Prostate gland (tissue), 2 donors: ENCODE results near the gene LONP2. TPM values are rescaled to one million over a fixed set of nuclear protein-coding genes. Genes with fewer than 3 reads are reported as not detected.

ENCODE experiments used
- DNase-seq: peaks from one replicate; pipeline ENCODE4 v3.0.0-alpha.2; 2019; ENCODE audit warnings: low spot score
- H3K27ac ChIP-seq, 2 donors: fragments of 200-600 bp; sonication (generic); 2 replicates each; pipeline ENCODE4 v1.5.1; 2017 to 2019
- H3K27me3 ChIP-seq: fragments of 200-600 bp; sonication (generic); replicated peaks from 2 replicates; pipeline ENCODE4 v1.5.1; 2019; ENCODE audit not compliant: insufficient read depth
- H3K36me3 ChIP-seq, 2 donors: fragments of 200-600 bp; sonication (generic); 1 replicate in 1 of 2; 2 replicates in 1 of 2; pipeline versions ENCODE4 v1.5.1 to v1.8.1; 2017 to 2019
- H3K4me1 ChIP-seq: fragments of 200-600 bp; sonication (generic); replicated peaks from 2 replicates; pipeline ENCODE4 v1.5.1; 2019
- H3K4me3 ChIP-seq, 2 donors: fragments of 200-600 bp; sonication (generic); 2 replicates each; pipeline ENCODE4 v1.5.1; 2017 to 2019
- H3K9me3 ChIP-seq: fragments of 200-600 bp; sonication (generic); 2 replicates; pipeline ENCODE4 v1.5.1; 2017
- POLR2A ChIP-seq: fragments of 450-650 bp; IDR thresholded peaks from one replicate; pipeline ENCODE4 v1.6.1; 2016; ENCODE audit warnings: antibody characterized with exemption, mild to moderate bottlenecking
- POLR2AphosphoS5 ChIP-seq: sonication (generic); formaldehyde crosslinking; IDR thresholded peaks from one replicate; pipeline ENCODE4 v1.6.1; 2017; ENCODE audit warnings: antibody characterized with exemption
- WGBS: methylation state at CpG from one replicate; pipeline ENCODE4 v1.1.5; 2018; 5-methylcytosine and 5-hydroxymethylcytosine counted together
- intact Hi-C: fragments of 100-400 bp; cut with DNase I; formaldehyde crosslinking; loops from one replicate; pipeline ENCODE4 v1.14.2; 2022
- total RNA-seq, 2 donors: library from RNA; depleted of rRNA; stranded (reverse); fragments of >200 nt; gene quantifications; one replicate each; pipeline ENCODE4 v1.1.0, GENCODE V29; 2016
- TF ChIP-seq, protein P1 (sequence below), 4 experiments: fragments of 200-600 bp in 2 of 4; fragments of 450-650 bp in 2 of 4; sonication (generic) in 2 of 4; IDR thresholded peaks; 1 replicate in 3 of 4; 2 replicates in 1 of 4; pipeline ENCODE4 v1.5.1; 2016 to 2019; ENCODE audit warnings: antibody characterized with exemption in 4 of 4, mild to moderate bottlenecking in 2 of 4, moderate library complexity in 2 of 4

Gene LONP2
- total RNA-seq, 2 donors from 2014 or later: 74.6 to 81.0 TPM

DNA sequence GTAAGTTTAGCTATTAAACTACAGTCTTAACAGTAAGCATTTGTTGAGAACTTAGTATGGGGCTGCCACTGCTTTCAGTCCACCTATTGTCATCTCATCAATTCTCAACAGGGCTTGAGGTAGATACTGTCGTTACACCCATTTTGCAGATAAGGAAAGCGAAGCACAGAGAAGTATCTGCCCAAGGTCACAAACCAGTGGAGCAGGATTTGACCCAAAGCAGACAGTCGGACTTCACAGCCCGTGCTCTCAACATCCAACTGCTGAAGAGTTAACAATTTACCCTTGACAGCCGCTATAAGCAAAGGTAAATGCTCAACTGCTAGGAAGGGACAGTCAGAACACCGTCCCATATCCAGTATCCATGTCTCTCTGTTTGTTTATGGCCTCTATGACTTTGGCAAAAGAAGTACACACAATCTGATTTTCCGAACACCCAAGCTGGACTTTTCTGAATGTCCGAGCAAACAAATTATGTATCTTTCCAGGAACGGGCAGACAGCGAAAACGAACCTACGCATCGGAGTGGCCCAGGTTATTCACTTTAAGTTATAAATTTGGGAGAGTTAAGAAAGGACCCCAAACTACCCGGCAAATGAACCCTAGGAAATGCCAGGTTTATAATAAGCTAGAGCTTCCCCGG is 139.9 kb downstream of the LONP2 start:
- no peaks in the 10 kb centered on the region for H3K36me3 ChIP-seq
- H3K4me1 ChIP-seq: peaks cover 11% of the 10 kb centered on the region
- peak; percentile 21 for DNase-seq
- H3K27ac ChIP-seq: peak overlapping the region; percentile 97 to 99
- TF ChIP-seq POLR2AphosphoS5 (peak; percentile 36), POLR2A (peak; percentile 26)
- TF ChIP-seq, protein P1, sequence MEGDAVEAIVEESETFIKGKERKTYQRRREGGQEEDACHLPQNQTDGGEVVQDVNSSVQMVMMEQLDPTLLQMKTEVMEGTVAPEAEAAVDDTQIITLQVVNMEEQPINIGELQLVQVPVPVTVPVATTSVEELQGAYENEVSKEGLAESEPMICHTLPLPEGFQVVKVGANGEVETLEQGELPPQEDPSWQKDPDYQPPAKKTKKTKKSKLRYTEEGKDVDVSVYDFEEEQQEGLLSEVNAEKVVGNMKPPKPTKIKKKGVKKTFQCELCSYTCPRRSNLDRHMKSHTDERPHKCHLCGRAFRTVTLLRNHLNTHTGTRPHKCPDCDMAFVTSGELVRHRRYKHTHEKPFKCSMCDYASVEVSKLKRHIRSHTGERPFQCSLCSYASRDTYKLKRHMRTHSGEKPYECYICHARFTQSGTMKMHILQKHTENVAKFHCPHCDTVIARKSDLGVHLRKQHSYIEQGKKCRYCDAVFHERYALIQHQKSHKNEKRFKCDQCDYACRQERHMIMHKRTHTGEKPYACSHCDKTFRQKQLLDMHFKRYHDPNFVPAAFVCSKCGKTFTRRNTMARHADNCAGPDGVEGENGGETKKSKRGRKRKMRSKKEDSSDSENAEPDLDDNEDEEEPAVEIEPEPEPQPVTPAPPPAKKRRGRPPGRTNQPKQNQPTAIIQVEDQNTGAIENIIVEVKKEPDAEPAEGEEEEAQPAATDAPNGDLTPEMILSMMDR (IDR thresholded peaks at IDR 0.05): no peak
- no peaks in the 10 kb centered on the region for H3K9me3 ChIP-seq
- intact Hi-C loops: loop anchor here (10.0 kb wide), 1 partner anchor 1409 kb away; the partner anchor contains the start of gene DNAJA2
- H3K4me3 ChIP-seq: peak overlapping the region; percentile 73 to 93
- 2% methylated on average over 15 of the region's 15 CpGs for WGBS
- H3K27me3 ChIP-seq: no peaks in the 10 kb centered on the region

DNA sequence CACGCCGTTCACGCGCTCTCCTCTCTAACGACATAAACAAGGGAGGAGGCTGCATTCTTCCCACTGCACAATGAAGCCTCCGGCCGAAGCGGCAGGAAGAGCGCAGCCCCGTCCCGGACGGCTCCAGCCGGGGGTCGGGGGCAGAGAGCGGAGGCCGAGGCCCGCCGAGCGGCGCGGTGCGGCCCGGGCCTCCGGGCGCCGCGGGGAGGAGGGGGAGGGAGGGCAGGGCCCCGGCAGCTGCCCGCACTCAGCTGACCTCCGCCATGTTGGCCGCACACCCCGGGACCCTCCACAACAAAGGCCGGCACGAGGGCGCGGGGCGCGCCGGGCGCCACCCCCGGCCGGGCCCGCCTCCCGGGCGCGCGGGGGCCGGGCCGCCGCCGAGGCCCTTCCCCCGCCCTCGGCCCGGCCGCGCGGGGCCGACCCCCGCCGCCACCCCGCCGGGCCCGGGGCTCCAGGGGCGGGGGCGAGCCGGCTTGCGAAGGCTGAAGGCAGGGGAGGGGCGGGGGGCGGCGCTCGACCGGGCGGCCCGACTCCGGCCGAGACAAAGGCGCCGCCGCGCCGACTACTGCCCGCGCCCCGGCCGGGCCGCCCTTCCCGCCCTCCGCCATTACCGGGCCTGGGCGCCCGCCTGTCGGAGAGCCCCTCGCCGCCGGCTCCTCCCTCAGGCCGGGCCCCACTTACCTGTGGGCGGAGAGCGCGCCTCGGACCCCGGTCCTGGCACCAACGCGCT is 140.6 kb downstream of the LONP2 start:
- H3K27ac ChIP-seq: peak overlapping the region; percentile 97 to 99
- peaks cover 11% of the 10 kb centered on the region for H3K4me1 ChIP-seq
- intact Hi-C loops: loop anchor here (5.0 to 10.0 kb wide), 3 partner anchors 153 to 1410 kb away; partner anchors contain the start of genes DNAJA2 and N4BP1
- no peaks in the 10 kb centered on the region for H3K9me3 ChIP-seq
- TF ChIP-seq POLR2AphosphoS5: no peak
- TF ChIP-seq, protein P1 (IDR thresholded peaks at IDR 0.05): no peak
- TF ChIP-seq POLR2A: no peak
- no peaks in the 10 kb centered on the region for H3K27me3 ChIP-seq
- peak overlapping the region; percentile 73 to 93 for H3K4me3 ChIP-seq
- H3K36me3 ChIP-seq: no peaks in the 10 kb centered on the region
- DNase-seq: no peak
- under 1% methylated on average over 59 of the region's 103 CpGs for WGBS

GRCh38 chr16:48385253-48386150 is 141.4 kb downstream of the LONP2 start, which contains the start of gene SIAH1:
Gene SIAH1, minus strand, starts transcription at chr16:48385413. Its CDS starts 22,985 bp downstream, at chr16:48362428.
- whole genome bisulfite sequencing: 2% methylated on average over 28 of the region's 105 CpGs
- intact Hi-C loops: loop anchor here (5.0 to 10.0 kb wide), 3 partner anchors 152 to 1411 kb away; partner anchors contain the start of genes DNAJA2 and N4BP1
- Histone ChIP-seq H3K9me3 (no peaks in the 10 kb centered on the region), H3K27ac (peak within 1 kb of the TSS; percentile 97 to 99), H3K4me1 (peaks cover 11% of the 10 kb centered on the region), H3K4me3 (peak within 1 kb of the TSS; percentile 73 to 93), H3K36me3 (no peaks in the 10 kb centered on the region), H3K27me3 (no peaks in the 10 kb centered on the region)
- peak; percentile 31 for TF ChIP-seq POLR2AphosphoS5
- TF ChIP-seq POLR2A: peak; percentile 53
- TF ChIP-seq, protein P1 (IDR thresholded peaks at IDR 0.05): peak in 1 of 4 experiments; percentile 11
- DNase-seq: peak; percentile 81

DNA sequence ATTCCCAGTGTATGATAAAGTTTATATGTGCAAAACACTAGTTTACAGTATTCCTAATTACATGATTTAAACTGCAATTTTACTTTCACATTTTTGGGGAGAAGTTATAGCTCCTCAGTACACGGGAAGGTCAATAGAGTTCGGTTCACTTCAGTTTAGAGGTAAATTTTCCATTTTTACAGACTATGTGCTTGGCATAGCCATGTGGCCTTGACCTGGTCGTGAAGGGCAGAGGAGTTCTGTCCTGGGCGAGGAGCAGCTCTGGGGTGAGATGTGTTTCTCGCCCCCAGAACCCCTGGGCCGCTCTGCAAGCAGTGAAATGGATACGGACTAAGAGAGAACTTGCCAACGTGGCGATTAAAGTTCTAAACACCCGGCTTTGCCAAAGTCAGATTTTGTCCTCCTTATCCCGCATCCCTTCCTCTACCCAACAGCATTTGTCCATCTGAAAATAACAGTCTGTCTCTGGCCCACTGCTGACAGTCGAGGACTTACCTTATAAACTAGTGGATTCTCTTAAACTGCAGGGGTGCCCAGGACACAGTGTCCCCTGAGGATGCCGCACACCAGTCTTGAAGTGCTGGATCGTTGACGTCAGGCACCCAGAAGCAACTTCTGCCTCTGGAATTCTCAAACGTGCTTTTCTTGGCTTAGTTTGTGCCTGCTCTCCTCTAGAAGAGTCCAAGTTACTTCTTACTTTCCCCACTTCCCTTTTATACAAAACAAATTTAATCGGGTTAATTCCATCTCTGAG is 142.6 kb downstream of the LONP2 start:
- no peak overlapping the region for H3K4me3 ChIP-seq
- DNase-seq: no peak
- H3K27me3 ChIP-seq: no peaks in the 10 kb centered on the region
- TF ChIP-seq, protein P1 (IDR thresholded peaks at IDR 0.05): no peak
- TF ChIP-seq POLR2A (no peak), POLR2AphosphoS5 (peak; percentile 31)
- H3K4me1 ChIP-seq: peaks cover 7% of the 10 kb centered on the region
- 74% methylated on average over 17 of the region's 17 CpGs for WGBS
- no peaks in the 10 kb centered on the region for H3K36me3 ChIP-seq
- intact Hi-C loops: loop anchor here (5.0 to 10.0 kb wide), 3 partner anchors 151 to 1412 kb away; partner anchors contain the start of genes DNAJA2 and N4BP1
- no peaks in the 10 kb centered on the region for H3K9me3 ChIP-seq
- H3K27ac ChIP-seq: peak overlapping the region; percentile 97 to 99
